Measurements from ENCODE around the gene ZNF174.

The ZNF174 gene

GRCh38 chr16:3443108-3444031 lies 42.4 kb downstream of the ZNF174 start, which contains the start of the genes NAA60 and ZNF597:
TSS of gene NAA60 (plus strand) at chr16:3443680. CDS start at chr16:3476228, 32,548 bp downstream.
TSS of gene ZNF597 (minus strand) at chr16:3443504. CDS start at chr16:3443153, 351 bp downstream.
- Histone ChIP-seq H3K36me3 (ENCODE audit: control insufficient read depth, insufficient read depth, low read length) (peaks cover 20% of the 10 kb centered on the region), H3K9me3 (ENCODE audit: control insufficient read depth, low read length) (peaks cover 9% of the 10 kb centered on the region), H3K4me3 (ENCODE audit: extremely low read depth, insufficient read depth, low read length, poor library complexity, severe bottlenecking) (peak within 1 kb of the TSS; percentile 64), H3K27ac (ENCODE audit: low read depth, low read length, severe bottlenecking) (peak within 1 kb of the TSS; percentile 85), H3K4me1 (ENCODE audit: control insufficient read depth, insufficient read depth, low read length, poor library complexity, severe bottlenecking) (peaks cover 3% of the 10 kb centered on the region)
- WGBS, 2 experiments (ENCODE audit: insufficient coverage in 2 of 2): 48 to 49% methylated on average over 46 to 58 of the region's 61 CpGs

- 37 to 51% methylated on average over 3 to 10 of the region's 10 CpGs for WGBS, 2 experiments (ENCODE audit: insufficient coverage in 2 of 2)
- H3K27ac ChIP-seq (ENCODE audit: low read depth, low read length, severe bottlenecking): peak overlapping the region; percentile 85
- H3K4me1 ChIP-seq (ENCODE audit: control insufficient read depth, insufficient read depth, low read length, poor library complexity, severe bottlenecking): peaks cover 3% of the 10 kb centered on the region
- H3K9me3 ChIP-seq (ENCODE audit: control insufficient read depth, low read length): peaks cover 9% of the 10 kb centered on the region
- peak overlapping the region; percentile 64 for H3K4me3 ChIP-seq (ENCODE audit: extremely low read depth, insufficient read depth, low read length, poor library complexity, severe bottlenecking)
- H3K36me3 ChIP-seq (ENCODE audit: control insufficient read depth, insufficient read depth, low read length): peaks cover 27% of the 10 kb centered on the region
Measured at GRCh38 chr16:3444032-3444388, 43.0 kb downstream of the ZNF174 start.

DNA sequence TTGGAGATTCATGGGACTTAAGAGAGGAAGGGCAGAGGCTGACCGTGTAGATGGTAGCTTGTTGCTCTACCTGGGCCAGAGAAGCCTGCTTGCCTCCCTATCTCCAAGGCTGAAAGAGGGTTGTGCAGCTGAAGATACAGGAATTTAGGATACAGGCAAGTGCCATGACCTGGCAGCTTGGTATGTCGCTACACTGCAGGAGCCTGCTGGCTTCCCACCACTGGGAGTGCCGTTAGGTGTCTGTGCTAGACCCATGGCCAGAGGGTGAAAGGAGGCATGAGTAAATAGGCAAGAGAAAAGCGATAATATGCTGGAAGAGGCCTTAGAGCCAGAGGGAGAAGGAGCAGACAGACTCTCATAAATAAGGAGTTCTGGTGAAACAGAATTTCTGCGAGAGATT lies 53.1 kb downstream of the ZNF174 start:
- H3K27ac ChIP-seq (ENCODE audit: low read depth, low read length, severe bottlenecking): no peak overlapping the region
- peaks cover 10% of the 10 kb centered on the region for H3K4me1 ChIP-seq (ENCODE audit: control insufficient read depth, insufficient read depth, low read length, poor library complexity, severe bottlenecking)
- WGBS, 2 experiments (ENCODE audit: insufficient coverage in 2 of 2): 79 to 84% methylated on average over 3 to 5 of the region's 5 CpGs
- H3K9me3 ChIP-seq (ENCODE audit: control insufficient read depth, low read length): no peaks in the 10 kb centered on the region
- H3K36me3 ChIP-seq (ENCODE audit: control insufficient read depth, insufficient read depth, low read length): peaks cover 7% of the 10 kb centered on the region
- no peak overlapping the region for H3K4me3 ChIP-seq (ENCODE audit: extremely low read depth, insufficient read depth, low read length, poor library complexity, severe bottlenecking)

DNA sequence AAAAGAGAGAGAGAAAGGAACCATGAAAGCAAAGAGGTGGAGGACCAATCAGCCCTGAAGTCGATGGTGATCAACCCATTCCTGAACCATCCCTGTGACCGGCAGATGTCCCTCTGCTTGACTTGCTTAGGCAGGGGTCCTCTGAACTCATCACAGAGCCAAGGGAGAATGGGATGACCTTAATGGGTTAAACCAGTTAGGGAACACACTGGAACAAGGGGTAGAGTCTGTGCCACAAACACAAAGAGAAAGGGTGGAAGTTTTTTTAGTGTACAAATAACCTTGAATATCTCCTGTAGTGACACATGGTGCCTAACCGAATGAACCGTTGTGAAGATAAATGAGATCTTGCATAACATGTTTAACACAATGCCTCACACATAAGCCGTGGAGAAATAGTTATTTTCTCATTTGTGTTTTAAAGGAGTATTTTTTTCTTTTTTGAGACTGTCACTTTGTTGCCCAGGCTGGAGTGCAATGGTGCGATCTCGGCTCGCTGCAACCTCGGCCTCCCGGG lies 53.7 kb downstream of the ZNF174 start:
- H3K4me3 ChIP-seq (ENCODE audit: extremely low read depth, insufficient read depth, low read length, poor library complexity, severe bottlenecking): no peak overlapping the region
- peaks cover 16% of the 10 kb centered on the region for H3K4me1 ChIP-seq (ENCODE audit: control insufficient read depth, insufficient read depth, low read length, poor library complexity, severe bottlenecking)
- H3K9me3 ChIP-seq (ENCODE audit: control insufficient read depth, low read length): no peaks in the 10 kb centered on the region
- no peak overlapping the region for H3K27ac ChIP-seq (ENCODE audit: low read depth, low read length, severe bottlenecking)
- 95 to 100% methylated on average over 2 to 6 of the region's 10 CpGs for WGBS, 2 experiments (ENCODE audit: insufficient coverage in 2 of 2)
- H3K36me3 ChIP-seq (ENCODE audit: control insufficient read depth, insufficient read depth, low read length): peaks cover 1% of the 10 kb centered on the region

DNA sequence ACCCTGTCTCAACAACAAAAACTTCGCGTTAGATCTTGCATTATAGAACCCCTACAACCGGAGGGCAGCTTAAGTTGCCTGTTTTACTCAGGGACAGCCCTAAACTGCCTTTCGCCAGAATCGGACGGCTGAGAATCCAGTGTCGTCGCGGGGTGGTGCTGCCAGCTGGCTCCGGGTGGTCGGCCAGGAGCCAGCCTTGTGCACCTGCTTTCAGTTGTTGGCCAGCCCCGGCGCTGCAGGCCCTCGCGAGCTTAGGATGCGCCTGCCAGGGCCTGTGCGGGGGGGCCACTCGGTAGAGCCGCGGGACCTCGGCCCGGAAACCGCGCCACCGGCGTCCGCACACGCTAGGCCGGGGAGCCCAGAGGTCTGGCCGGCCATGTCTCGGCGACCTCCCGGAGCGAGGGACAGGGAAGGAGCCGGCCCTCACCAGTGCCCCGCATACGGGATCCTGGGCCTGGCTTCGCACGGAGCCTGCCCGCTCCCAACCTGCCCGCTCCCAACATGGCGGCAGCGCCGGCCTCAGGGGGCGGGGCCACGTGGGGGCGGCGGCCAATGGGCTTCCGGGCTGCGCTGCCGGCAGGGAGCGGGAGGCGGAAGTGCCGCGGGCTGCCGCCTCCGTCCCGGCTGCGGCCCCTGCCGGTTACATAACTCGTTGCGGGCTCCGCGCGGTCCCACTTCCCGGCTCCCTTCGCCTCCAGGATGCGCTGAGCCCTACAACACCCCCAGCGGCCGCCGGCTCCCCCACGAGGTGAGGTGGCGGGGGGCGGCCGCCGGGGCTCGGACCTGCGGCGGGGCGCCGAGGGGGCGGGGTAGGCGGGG lies 56.6 kb downstream of the ZNF174 start:
- H3K9me3 ChIP-seq (ENCODE audit: control insufficient read depth, low read length): no peaks in the 10 kb centered on the region
- 4% methylated on average over 57 to 58 of the region's 83 CpGs for WGBS, 2 experiments (ENCODE audit: insufficient coverage in 2 of 2)
- H3K4me3 ChIP-seq (ENCODE audit: extremely low read depth, insufficient read depth, low read length, poor library complexity, severe bottlenecking): peak overlapping the region; percentile 76
- H3K4me1 ChIP-seq (ENCODE audit: control insufficient read depth, insufficient read depth, low read length, poor library complexity, severe bottlenecking): peaks cover 32% of the 10 kb centered on the region
- H3K27ac ChIP-seq (ENCODE audit: low read depth, low read length, severe bottlenecking): peak overlapping the region; percentile 90
- H3K36me3 ChIP-seq (ENCODE audit: control insufficient read depth, insufficient read depth, low read length): peaks cover 3% of the 10 kb centered on the region

GRCh38 chr16:3458278-3458851 lies 57.4 kb downstream of the ZNF174 start:
- H3K36me3 ChIP-seq (ENCODE audit: control insufficient read depth, insufficient read depth, low read length): peaks cover 6% of the 10 kb centered on the region
- H3K4me1 ChIP-seq (ENCODE audit: control insufficient read depth, insufficient read depth, low read length, poor library complexity, severe bottlenecking): peaks cover 32% of the 10 kb centered on the region
- 1% methylated on average over 41 to 43 of the region's 47 CpGs for WGBS, 2 experiments (ENCODE audit: insufficient coverage in 2 of 2)
- H3K4me3 ChIP-seq (ENCODE audit: extremely low read depth, insufficient read depth, low read length, poor library complexity, severe bottlenecking): peak overlapping the region; percentile 76
- H3K9me3 ChIP-seq (ENCODE audit: control insufficient read depth, low read length): no peaks in the 10 kb centered on the region
- peak overlapping the region; percentile 90 for H3K27ac ChIP-seq (ENCODE audit: low read depth, low read length, severe bottlenecking)

DNA sequence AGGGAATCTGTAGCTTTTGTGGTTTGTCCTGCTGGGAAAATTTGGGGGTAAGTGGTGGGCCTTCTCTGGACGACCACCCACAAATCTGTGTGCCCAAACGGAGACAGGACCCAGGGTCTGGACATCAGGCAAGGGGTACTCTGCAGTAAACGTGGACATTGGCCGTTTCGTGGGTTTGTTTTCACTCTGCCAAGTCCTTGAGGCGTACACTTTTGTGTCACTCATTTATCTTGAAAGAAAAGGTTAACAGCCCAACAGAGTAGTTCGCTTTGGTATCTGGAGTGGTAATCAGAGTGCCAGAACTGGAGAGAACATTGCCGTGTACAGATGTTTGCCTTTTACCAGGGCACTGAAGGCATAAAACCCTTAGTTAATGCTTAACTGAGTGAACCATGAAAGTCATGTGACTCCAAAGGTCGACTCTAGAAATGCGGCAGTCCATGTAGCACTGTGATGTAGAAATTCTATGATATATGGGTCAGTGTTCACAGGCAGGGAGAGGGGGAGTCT lies 57.9 kb downstream of the ZNF174 start:
- H3K27ac ChIP-seq (ENCODE audit: low read depth, low read length, severe bottlenecking): peak overlapping the region; percentile 90
- peak overlapping the region; percentile 76 for H3K4me3 ChIP-seq (ENCODE audit: extremely low read depth, insufficient read depth, low read length, poor library complexity, severe bottlenecking)
- WGBS, 2 experiments (ENCODE audit: insufficient coverage in 2 of 2): 34 to 35% methylated on average over 8 to 10 of the region's 10 CpGs
- peaks cover 9% of the 10 kb centered on the region for H3K36me3 ChIP-seq (ENCODE audit: control insufficient read depth, insufficient read depth, low read length)
- H3K4me1 ChIP-seq (ENCODE audit: control insufficient read depth, insufficient read depth, low read length, poor library complexity, severe bottlenecking): peaks cover 32% of the 10 kb centered on the region
- H3K9me3 ChIP-seq (ENCODE audit: control insufficient read depth, low read length): no peaks in the 10 kb centered on the region
